SK-N-SH treated with all-trans-retinoic acid at 6 μM for 48 hours (cell line): ENCODE measurements around the gene PVALEF.

ENCODE experiments used
- ATAC-seq: fragments of 200-7000 bp; cut with Tn5 transposase; 3 replicates; pipeline ENCODE4 v1.9.1; 2020; ENCODE audit warnings: mild to moderate bottlenecking, moderate library complexity
- ARNTL ChIP-seq: fragments of 450-650 bp; formaldehyde crosslinking; IDR thresholded peaks from 2 replicates; pipeline ENCODE4 v1.5.0; 2020; ENCODE audit warnings: low read depth, mild to moderate bottlenecking, moderate library complexity, borderline replicate concordance
- BACH2 ChIP-seq: fragments of 250-450 bp; sonication (Bioruptor Pico); IDR thresholded peaks from 2 replicates; pipeline ENCODE4 v1.9.0; 2021; ENCODE audit warnings: mild to moderate bottlenecking, borderline replicate concordance
- ESRRG ChIP-seq: fragments of 250-450 bp; sonication (Bioruptor Pico); IDR thresholded peaks from 2 replicates; pipeline ENCODE4 v1.6.1; 2021; ENCODE audit warnings: mild to moderate bottlenecking
- GLIS3 ChIP-seq: fragments of 250-450 bp; sonication (Bioruptor Pico); IDR thresholded peaks from 2 replicates; pipeline ENCODE4 v1.5.0; 2020; ENCODE audit warnings: mild to moderate bottlenecking, moderate library complexity
- ISL1 ChIP-seq: fragments of 250-450 bp; sonication (Bioruptor Pico); IDR thresholded peaks from 2 replicates; pipeline ENCODE4 v2.1.2; 2022; ENCODE audit warnings: mild to moderate bottlenecking, moderate library complexity
- OSR1 ChIP-seq: fragments of 250-450 bp; sonication (Bioruptor Pico); IDR thresholded peaks from 2 replicates; pipeline ENCODE4 v1.8.0; 2022; ENCODE audit warnings: moderate library complexity, mild to moderate bottlenecking, inconsistent platforms
- PPARA ChIP-seq: fragments of 250-450 bp; sonication (Bioruptor Pico); IDR thresholded peaks from 2 replicates; pipeline ENCODE4 v1.5.0; 2020; ENCODE audit warnings: mild to moderate bottlenecking, borderline replicate concordance
- RARB ChIP-seq: fragments of 250-450 bp; sonication (Bioruptor Pico); IDR thresholded peaks from 2 replicates; pipeline ENCODE4 v1.8.0; 2021; ENCODE audit warnings: mild to moderate bottlenecking, moderate library complexity
- SNAI2 ChIP-seq: fragments of 250-450 bp; sonication (Bioruptor Pico); IDR thresholded peaks from 2 replicates; pipeline ENCODE4 v1.5.0; 2020; ENCODE audit warnings: mild to moderate bottlenecking, moderate library complexity
- TCF4 ChIP-seq: fragments of 250-450 bp; sonication (Bioruptor Pico); IDR thresholded peaks from 2 replicates; pipeline ENCODE4 v1.8.0; 2021; ENCODE audit warnings: mild to moderate bottlenecking, moderate library complexity, borderline replicate concordance
- TOX ChIP-seq: fragments of 250-450 bp; sonication (Bioruptor Pico); IDR thresholded peaks from 2 replicates; pipeline ENCODE4 v1.8.0; 2021; ENCODE audit warnings: mild to moderate bottlenecking, moderate library complexity, borderline replicate concordance
- ZC3H10 ChIP-seq: fragments of 250-450 bp; sonication (Bioruptor Pico); IDR thresholded peaks from 2 replicates; pipeline ENCODE4 v1.5.1; 2021; ENCODE audit warnings: mild to moderate bottlenecking, moderate library complexity
- ZFP3 ChIP-seq: fragments of 250-450 bp; sonication (Bioruptor Pico); IDR thresholded peaks from 2 replicates; pipeline ENCODE4 v1.5.0; 2020; ENCODE audit warnings: mild to moderate bottlenecking, moderate library complexity
- ZFP30 ChIP-seq: fragments of 450-650 bp; formaldehyde crosslinking; IDR thresholded peaks from 2 replicates; pipeline ENCODE4 v1.5.0; 2022; ENCODE audit warnings: mild to moderate bottlenecking, moderate library complexity
- ZNF565 ChIP-seq: fragments of 450-650 bp; formaldehyde crosslinking; conservative IDR thresholded peaks from 2 replicates; pipeline ENCODE4 v1.5.0; 2020; ENCODE audit warnings: low read depth, mild to moderate bottlenecking, moderate library complexity
- ZNF70 ChIP-seq: fragments of 450-650 bp; formaldehyde crosslinking; IDR thresholded peaks from 2 replicates; pipeline ENCODE4 v1.5.0; 2020; ENCODE audit warnings: mild to moderate bottlenecking, moderate library complexity
- ZNF8 ChIP-seq: fragments of 450-650 bp; formaldehyde crosslinking; IDR thresholded peaks from 2 replicates; pipeline ENCODE4 v1.5.0; 2020; ENCODE audit warnings: mild to moderate bottlenecking, moderate library complexity
- TF ChIP-seq, protein P1 (sequence below): fragments of 250-450 bp; sonication (Bioruptor Pico); IDR thresholded peaks from 2 replicates; pipeline ENCODE4 v1.5.1; 2020; ENCODE audit warnings: low read depth, mild to moderate bottlenecking, moderate library complexity
- TF ChIP-seq, protein P2 (sequence below): fragments of 250-450 bp; sonication (Bioruptor Pico); IDR thresholded peaks from 2 replicates; pipeline ENCODE4 v1.8.0; 2020; ENCODE audit warnings: mild to moderate bottlenecking, moderate library complexity, borderline replicate concordance
- TF ChIP-seq, protein P3 (sequence below): fragments of 250-450 bp; sonication (Bioruptor Pico); IDR thresholded peaks from 2 replicates; pipeline ENCODE4 v1.8.0; 2021; ENCODE audit warnings: low read depth, mild to moderate bottlenecking, moderate library complexity, borderline replicate concordance
- TF ChIP-seq, protein P4 (sequence below): fragments of 250-450 bp; sonication (Bioruptor Pico); IDR thresholded peaks from 2 replicates; pipeline ENCODE4 v1.5.0; 2020; ENCODE audit warnings: mild to moderate bottlenecking, moderate library complexity
- TF ChIP-seq, protein P5 (sequence below): fragments of 250-450 bp; sonication (Bioruptor Pico); IDR thresholded peaks from 2 replicates; pipeline ENCODE4 v1.5.1; 2021; ENCODE audit warnings: mild to moderate bottlenecking, moderate library complexity

Gene PVALEF

DNA sequence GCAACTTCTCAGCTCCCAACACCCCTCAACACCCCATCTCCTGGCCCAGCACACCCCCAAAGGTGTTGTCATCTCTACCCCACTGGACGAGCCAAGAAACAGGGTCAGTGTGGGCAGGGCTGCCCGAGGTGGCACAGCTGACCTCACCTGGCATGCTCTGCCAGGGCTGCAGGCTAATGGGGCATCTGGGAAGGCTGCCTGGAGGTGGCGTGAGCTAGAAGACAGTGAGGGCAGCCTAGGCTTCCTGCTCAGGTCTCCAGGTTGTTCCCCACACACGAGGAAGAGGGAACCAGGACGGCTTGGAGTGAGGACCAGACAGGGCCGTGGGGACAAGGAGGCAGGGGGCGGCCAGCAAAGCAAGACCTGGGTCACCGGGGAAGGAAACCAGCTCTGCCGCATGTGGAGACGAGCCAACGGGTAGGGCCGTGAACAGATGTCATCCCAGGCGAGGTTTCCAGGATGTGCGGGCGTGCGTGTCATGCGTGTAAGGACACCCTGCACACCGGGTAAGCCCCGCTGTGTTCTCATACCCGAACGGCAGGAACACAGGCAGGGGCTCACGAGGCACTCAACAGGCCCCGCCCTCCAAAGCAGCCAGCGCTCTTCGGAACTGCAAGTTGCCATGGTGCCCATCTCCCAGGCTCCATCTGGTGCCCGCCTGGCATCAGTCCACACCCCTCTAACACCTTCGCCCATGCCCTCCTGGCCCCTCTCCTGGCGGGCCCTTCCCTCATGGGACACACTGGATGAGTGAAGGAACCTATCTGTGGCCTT is 29.6 kb upstream of the PVALEF start:
- TF ChIP-seq, protein P1, sequence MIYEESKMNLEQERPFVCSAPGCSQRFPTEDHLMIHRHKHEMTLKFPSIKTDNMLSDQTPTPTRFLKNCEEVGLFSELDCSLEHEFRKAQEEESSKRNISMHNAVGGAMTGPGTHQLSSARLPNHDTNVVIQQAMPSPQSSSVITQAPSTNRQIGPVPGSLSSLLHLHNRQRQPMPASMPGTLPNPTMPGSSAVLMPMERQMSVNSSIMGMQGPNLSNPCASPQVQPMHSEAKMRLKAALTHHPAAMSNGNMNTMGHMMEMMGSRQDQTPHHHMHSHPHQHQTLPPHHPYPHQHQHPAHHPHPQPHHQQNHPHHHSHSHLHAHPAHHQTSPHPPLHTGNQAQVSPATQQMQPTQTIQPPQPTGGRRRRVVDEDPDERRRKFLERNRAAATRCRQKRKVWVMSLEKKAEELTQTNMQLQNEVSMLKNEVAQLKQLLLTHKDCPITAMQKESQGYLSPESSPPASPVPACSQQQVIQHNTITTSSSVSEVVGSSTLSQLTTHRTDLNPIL: no peak
- TF ChIP-seq, protein P2, sequence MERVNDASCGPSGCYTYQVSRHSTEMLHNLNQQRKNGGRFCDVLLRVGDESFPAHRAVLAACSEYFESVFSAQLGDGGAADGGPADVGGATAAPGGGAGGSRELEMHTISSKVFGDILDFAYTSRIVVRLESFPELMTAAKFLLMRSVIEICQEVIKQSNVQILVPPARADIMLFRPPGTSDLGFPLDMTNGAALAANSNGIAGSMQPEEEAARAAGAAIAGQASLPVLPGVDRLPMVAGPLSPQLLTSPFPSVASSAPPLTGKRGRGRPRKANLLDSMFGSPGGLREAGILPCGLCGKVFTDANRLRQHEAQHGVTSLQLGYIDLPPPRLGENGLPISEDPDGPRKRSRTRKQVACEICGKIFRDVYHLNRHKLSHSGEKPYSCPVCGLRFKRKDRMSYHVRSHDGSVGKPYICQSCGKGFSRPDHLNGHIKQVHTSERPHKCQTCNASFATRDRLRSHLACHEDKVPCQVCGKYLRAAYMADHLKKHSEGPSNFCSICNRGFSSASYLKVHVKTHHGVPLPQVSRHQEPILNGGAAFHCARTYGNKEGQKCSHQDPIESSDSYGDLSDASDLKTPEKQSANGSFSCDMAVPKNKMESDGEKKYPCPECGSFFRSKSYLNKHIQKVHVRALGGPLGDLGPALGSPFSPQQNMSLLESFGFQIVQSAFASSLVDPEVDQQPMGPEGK: no peak
- TF ChIP-seq TOX (no peak), ZNF70 (CRISPR knock-in tag) (no peak), ZFP30 (no peak), OSR1 (CRISPR knock-in tag) (no peak), ISL1 (CRISPR knock-in tag) (no peak), TCF4 (no peak), ESRRG (CRISPR knock-in tag) (no peak), ZC3H10 (CRISPR knock-in tag) (no peak), ZNF8 (CRISPR knock-in tag) (no peak), PPARA (no peak), BACH2 (CRISPR knock-in tag) (no peak), ARNTL (CRISPR knock-in tag) (no peak)
- TF ChIP-seq, protein P3, sequence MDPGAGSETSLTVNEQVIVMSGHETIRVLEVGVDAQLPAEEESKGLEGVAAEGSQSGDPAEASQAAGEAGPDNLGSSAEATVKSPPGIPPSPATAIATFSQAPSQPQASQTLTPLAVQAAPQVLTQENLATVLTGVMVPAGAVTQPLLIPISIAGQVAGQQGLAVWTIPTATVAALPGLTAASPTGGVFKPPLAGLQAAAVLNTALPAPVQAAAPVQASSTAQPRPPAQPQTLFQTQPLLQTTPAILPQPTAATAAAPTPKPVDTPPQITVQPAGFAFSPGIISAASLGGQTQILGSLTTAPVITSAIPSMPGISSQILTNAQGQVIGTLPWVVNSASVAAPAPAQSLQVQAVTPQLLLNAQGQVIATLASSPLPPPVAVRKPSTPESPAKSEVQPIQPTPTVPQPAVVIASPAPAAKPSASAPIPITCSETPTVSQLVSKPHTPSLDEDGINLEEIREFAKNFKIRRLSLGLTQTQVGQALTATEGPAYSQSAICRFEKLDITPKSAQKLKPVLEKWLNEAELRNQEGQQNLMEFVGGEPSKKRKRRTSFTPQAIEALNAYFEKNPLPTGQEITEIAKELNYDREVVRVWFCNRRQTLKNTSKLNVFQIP (CRISPR knock-in tag): no peak
- TF ChIP-seq, protein P4, sequence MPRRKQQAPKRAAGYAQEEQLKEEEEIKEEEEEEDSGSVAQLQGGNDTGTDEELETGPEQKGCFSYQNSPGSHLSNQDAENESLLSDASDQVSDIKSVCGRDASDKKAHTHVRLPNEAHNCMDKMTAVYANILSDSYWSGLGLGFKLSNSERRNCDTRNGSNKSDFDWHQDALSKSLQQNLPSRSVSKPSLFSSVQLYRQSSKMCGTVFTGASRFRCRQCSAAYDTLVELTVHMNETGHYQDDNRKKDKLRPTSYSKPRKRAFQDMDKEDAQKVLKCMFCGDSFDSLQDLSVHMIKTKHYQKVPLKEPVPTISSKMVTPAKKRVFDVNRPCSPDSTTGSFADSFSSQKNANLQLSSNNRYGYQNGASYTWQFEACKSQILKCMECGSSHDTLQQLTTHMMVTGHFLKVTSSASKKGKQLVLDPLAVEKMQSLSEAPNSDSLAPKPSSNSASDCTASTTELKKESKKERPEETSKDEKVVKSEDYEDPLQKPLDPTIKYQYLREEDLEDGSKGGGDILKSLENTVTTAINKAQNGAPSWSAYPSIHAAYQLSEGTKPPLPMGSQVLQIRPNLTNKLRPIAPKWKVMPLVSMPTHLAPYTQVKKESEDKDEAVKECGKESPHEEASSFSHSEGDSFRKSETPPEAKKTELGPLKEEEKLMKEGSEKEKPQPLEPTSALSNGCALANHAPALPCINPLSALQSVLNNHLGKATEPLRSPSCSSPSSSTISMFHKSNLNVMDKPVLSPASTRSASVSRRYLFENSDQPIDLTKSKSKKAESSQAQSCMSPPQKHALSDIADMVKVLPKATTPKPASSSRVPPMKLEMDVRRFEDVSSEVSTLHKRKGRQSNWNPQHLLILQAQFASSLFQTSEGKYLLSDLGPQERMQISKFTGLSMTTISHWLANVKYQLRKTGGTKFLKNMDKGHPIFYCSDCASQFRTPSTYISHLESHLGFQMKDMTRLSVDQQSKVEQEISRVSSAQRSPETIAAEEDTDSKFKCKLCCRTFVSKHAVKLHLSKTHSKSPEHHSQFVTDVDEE (CRISPR knock-in tag): no peak

DNA sequence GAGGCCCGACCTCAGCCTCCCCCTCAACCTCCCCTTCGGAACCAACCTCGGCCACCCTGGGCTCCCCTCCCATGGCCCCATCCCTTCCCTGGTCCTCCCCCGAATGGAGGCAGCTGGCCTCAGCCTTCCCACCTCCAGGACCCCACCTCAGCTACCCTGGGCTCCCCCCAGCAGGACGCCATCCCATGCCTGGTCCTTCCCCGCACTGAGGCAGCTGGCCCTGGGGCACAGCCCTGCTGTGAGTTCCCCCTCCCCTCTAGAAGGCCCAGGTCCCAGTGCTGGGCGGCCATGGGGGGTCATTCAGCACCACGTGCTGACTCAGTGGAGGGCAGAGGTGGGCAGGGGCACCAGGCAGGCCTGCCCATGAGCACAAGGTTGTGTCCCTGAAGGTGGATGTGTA is 28.9 kb upstream of the PVALEF start:
- no peak for TF ChIP-seq ZNF70 (CRISPR knock-in tag)
- no peak for TF ChIP-seq ZNF565 (CRISPR knock-in tag)
- TF ChIP-seq, protein P1: no peak
- no peak for TF ChIP-seq PPARA
- no peak for TF ChIP-seq GLIS3 (CRISPR knock-in tag)
- no peak for TF ChIP-seq ZFP30
- TF ChIP-seq ZNF8 (CRISPR knock-in tag): no peak
- no peak for TF ChIP-seq SNAI2 (CRISPR knock-in tag)
- TF ChIP-seq, protein P4 (CRISPR knock-in tag): no peak
- TF ChIP-seq ZFP3: no peak
- TF ChIP-seq TCF4: no peak
- TF ChIP-seq RARB (CRISPR knock-in tag): no peak
- no peak for TF ChIP-seq OSR1 (CRISPR knock-in tag)
- no peak for TF ChIP-seq TOX
- TF ChIP-seq ISL1 (CRISPR knock-in tag): no peak
- no peak for TF ChIP-seq BACH2 (CRISPR knock-in tag)
- TF ChIP-seq, protein P2: no peak
- TF ChIP-seq ESRRG (CRISPR knock-in tag): no peak
- TF ChIP-seq, protein P5, sequence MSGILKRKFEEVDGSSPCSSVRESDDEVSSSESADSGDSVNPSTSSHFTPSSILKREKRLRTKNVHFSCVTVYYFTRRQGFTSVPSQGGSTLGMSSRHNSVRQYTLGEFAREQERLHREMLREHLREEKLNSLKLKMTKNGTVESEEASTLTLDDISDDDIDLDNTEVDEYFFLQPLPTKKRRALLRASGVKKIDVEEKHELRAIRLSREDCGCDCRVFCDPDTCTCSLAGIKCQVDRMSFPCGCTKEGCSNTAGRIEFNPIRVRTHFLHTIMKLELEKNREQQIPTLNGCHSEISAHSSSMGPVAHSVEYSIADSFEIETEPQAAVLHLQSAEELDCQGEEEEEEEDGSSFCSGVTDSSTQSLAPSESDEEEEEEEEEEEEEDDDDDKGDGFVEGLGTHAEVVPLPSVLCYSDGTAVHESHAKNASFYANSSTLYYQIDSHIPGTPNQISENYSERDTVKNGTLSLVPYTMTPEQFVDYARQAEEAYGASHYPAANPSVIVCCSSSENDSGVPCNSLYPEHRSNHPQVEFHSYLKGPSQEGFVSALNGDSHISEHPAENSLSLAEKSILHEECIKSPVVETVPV (CRISPR knock-in tag): no peak
- TF ChIP-seq ARNTL (CRISPR knock-in tag): no peak
- no peak for ATAC-seq

More for the DNA sequence above, 29.6 kb upstream of the PVALEF start:
- ATAC-seq: no peak
